DOHH2 (cell line): ENCODE data around the gene SLA2.

Experiments used
- EZH2phosphoT487 ChIP-seq: fragments of 200-600 bp; sonication (generic); IDR thresholded peaks from 2 replicates; pipeline ENCODE4 v1.6.1; 2017; ENCODE audit warnings: borderline replicate concordance, mild to moderate bottlenecking, antibody characterized with exemption, low read length, moderate library complexity, mixed read lengths
- TF ChIP-seq, protein P1 (sequence below): fragments of 200-600 bp; sonication (generic); IDR thresholded peaks from one replicate; pipeline ENCODE4 v1.5.1; 2014; ENCODE audit warnings: antibody characterized with exemption, mild to moderate bottlenecking, low read depth, low read length; ENCODE audit not compliant: poor library complexity, severe bottlenecking

DNA sequence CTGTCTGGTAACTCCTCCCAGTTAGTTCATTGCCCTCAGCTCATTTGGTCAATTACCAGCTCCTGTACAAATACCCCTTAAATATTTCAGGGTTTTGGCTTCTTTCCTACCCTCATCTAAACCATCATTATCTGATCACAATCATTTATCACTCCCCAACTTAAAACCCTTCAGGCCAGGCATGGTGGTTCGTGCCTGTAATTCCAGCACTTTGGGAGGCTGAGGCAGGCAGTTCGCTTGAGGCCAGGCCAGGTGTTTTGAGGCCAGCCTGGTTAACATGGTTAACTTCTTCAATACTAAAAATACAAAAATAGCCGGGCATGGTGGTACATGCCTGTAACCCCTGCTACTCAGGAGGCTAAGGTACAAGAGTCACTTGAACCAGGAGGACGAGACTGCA lies 63.2 kb downstream of the SLA2 start:
- TF ChIP-seq EZH2phosphoT487 = no peak
- TF ChIP-seq, protein P1, sequence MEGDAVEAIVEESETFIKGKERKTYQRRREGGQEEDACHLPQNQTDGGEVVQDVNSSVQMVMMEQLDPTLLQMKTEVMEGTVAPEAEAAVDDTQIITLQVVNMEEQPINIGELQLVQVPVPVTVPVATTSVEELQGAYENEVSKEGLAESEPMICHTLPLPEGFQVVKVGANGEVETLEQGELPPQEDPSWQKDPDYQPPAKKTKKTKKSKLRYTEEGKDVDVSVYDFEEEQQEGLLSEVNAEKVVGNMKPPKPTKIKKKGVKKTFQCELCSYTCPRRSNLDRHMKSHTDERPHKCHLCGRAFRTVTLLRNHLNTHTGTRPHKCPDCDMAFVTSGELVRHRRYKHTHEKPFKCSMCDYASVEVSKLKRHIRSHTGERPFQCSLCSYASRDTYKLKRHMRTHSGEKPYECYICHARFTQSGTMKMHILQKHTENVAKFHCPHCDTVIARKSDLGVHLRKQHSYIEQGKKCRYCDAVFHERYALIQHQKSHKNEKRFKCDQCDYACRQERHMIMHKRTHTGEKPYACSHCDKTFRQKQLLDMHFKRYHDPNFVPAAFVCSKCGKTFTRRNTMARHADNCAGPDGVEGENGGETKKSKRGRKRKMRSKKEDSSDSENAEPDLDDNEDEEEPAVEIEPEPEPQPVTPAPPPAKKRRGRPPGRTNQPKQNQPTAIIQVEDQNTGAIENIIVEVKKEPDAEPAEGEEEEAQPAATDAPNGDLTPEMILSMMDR = no peak
